ENCODE data around the gene ANKDD1A. TPM values are rescaled to one million over a fixed set of nuclear protein-coding genes. Genes with fewer than 3 reads are reported as not detected.

ANKDD1A gene
- total and polyA plus RNA-seq, 8 donors: 3.4 to 13.5 (median 10.9) TPM

DNA sequence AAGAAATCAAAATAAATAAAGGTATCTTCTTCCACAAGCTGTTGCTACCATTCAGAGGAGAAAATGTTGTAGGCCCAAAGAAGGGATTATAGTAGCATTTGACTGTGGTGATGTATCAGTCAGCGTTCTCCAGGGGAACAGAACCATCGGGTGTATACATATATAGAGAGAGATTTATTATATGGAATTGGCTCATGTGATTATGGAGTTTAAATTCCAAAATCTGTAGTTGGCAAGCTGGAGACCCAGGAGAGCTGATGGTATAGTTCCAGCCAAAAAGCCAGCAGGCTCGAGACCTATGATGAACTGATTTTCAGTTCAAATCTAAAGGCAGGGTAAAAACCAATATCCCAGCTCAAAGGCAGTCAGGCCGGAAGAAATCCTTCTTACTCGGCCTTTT is 85.4 kb downstream of the ANKDD1A start:
- no peak for DNase-seq
- no peaks in the 10 kb centered on the region for H3K27me3 ChIP-seq
- H3K4me3 ChIP-seq: no peak overlapping the region
- no peak for ATAC-seq
- H3K4me1 ChIP-seq: no peaks in the 10 kb centered on the region
- no peaks in the 10 kb centered on the region for H3K9me3 ChIP-seq
- no peak overlapping the region for H3K27ac ChIP-seq
- TF ChIP-seq, protein P1, sequence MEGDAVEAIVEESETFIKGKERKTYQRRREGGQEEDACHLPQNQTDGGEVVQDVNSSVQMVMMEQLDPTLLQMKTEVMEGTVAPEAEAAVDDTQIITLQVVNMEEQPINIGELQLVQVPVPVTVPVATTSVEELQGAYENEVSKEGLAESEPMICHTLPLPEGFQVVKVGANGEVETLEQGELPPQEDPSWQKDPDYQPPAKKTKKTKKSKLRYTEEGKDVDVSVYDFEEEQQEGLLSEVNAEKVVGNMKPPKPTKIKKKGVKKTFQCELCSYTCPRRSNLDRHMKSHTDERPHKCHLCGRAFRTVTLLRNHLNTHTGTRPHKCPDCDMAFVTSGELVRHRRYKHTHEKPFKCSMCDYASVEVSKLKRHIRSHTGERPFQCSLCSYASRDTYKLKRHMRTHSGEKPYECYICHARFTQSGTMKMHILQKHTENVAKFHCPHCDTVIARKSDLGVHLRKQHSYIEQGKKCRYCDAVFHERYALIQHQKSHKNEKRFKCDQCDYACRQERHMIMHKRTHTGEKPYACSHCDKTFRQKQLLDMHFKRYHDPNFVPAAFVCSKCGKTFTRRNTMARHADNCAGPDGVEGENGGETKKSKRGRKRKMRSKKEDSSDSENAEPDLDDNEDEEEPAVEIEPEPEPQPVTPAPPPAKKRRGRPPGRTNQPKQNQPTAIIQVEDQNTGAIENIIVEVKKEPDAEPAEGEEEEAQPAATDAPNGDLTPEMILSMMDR (IDR thresholded peaks at IDR 0.05): no peak
- intact Hi-C loops (cut with DNase I): no loop called here
- peaks cover 0 to under 1% of the 10 kb centered on the region in 2 donors for H3K36me3 ChIP-seq

DNA sequence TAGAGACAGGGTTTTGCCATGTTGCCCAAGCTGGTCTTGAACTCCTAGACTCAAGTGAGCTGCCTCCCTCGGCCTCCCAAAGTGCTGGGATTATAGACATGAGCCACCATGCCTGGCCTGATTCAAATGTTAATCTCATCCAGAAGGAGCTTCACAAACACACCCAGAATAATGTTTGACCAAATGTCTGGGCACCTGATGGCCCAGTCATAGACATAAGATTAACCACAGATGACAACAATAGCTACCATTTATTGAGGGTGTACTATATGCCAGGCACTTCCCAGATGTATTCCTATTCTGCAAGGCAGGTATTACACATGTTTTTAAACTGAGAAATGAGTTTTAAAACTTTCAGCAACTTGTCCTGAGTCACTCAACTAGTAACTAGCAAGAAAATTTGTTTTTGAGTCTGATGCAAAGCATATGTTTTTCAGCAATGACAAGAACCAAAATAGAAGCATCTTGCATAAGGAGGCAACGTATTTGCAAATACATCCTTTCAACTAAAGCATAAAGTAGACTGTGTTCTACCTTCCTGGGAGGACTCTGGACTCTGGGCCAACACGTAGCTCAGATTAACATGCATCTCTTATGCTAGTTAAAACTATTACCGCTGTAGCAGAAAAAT is 86.2 kb downstream of the ANKDD1A start:
- H3K27me3 ChIP-seq: no peaks in the 10 kb centered on the region
- H3K27ac ChIP-seq: no peak overlapping the region
- TF ChIP-seq, protein P1 (IDR thresholded peaks at IDR 0.05): no peak
- no peak overlapping the region for H3K4me3 ChIP-seq
- intact Hi-C loops (cut with DNase I): no loop called here
- DNase-seq (no peak), ATAC-seq (no peak)
- no peaks in the 10 kb centered on the region for H3K4me1 ChIP-seq
- peaks cover 0 to 8% of the 10 kb centered on the region in 2 donors for H3K36me3 ChIP-seq
- no peaks in the 10 kb centered on the region for H3K9me3 ChIP-seq

DNA sequence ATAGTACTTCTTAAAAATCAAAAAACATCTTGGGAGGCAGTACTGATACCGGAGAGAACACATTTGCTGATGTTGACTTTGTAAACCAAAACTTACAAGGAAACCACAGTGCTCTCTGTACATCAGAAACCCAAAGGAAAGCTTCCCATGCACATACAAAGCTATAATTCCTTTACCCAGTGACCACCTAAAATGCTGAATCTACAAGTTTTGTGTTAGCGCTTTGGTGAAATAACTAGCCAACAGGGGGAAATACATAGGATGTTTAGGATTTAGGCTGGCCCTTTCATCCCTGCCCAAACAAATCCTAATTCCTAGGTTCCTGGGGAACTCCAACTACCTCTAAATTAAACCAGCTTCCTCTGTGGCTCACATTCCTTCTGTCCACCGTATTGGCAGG is 93.3 kb downstream of the ANKDD1A start:
- ATAC-seq (no peak), DNase-seq (no peak)
- Histone ChIP-seq H3K36me3 (peaks cover 0 to 31% of the 10 kb centered on the region in 2 donors), H3K27me3 (no peaks in the 10 kb centered on the region), H3K27ac (no peak overlapping the region), H3K9me3 (no peaks in the 10 kb centered on the region), H3K4me3 (no peak overlapping the region), H3K4me1 (no peaks in the 10 kb centered on the region)
- TF ChIP-seq, protein P1 (IDR thresholded peaks at IDR 0.05): no peak
- intact Hi-C loops (cut with DNase I): no loop called here

DNA sequence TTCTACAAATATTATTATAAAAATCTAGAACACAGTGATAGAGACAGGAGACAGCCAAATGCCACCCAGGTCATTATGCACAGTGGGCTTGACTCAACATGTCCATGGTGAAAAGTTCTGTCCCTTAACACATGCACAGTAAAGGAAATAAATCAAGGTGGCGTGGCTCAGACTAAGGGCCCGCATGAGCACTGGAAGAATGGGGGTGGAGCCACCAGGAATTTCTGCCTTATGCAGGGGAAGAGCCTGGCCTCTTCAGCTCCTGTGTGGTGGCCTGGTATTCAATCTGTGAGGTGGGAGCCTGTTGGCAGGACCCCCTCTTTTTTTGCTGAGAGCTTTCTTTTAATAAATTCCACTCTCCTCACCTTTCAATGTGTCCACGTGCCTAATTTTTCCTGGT is 95.2 kb downstream of the ANKDD1A start:
- no peaks in the 10 kb centered on the region for H3K9me3 ChIP-seq

More for the DNA sequence above, 95.2 kb downstream of the ANKDD1A start:
- H3K36me3 ChIP-seq: peaks cover 0 to 41% of the 10 kb centered on the region in 2 donors
- DNase-seq (no peak), ATAC-seq (no peak)
- H3K4me1 ChIP-seq: no peaks in the 10 kb centered on the region
- no peak overlapping the region for H3K4me3 ChIP-seq
- H3K27me3 ChIP-seq: no peaks in the 10 kb centered on the region
- TF ChIP-seq, protein P1 (IDR thresholded peaks at IDR 0.05): no peak
- no peak overlapping the region for H3K27ac ChIP-seq
- intact Hi-C loops (cut with DNase I): no loop called here

Other genes with a start within 250 kb of the ANKDD1A start
- gene RBPMS2, start 136.3 kb upstream of the ANKDD1A start, total RNA-seq: 1 to 10 TPM; 3.7 to 4.7 TPM
- gene RBPMS2, start 136.3 kb upstream of the ANKDD1A start, polyA plus RNA-seq (ENCODE audit: insufficient read length in 6 of 6): 10 to 100 TPM in 1 of 6 donors, 1 to 10 TPM in 5; 5.2 to 12.7 (median 7.3) TPM
- gene PIF1, start 86.3 kb upstream of the ANKDD1A start, total RNA-seq: 1 to 10 TPM; 1.6 to 2.7 TPM
- 10 to 100 TPM in 5 of 6 donors, 1 to 10 TPM in 1; 8.8 to 17.7 (median 11.5) TPM for gene PIF1, start 86.3 kb upstream of the ANKDD1A start, polyA plus RNA-seq (ENCODE audit: insufficient read length in 6 of 6)
- gene PLEKHO2, start 70.0 kb upstream of the ANKDD1A start, total RNA-seq: 10 to 100 TPM; 34.5 to 91.8 TPM
- gene PLEKHO2, start 70.0 kb upstream of the ANKDD1A start, polyA plus RNA-seq (ENCODE audit: insufficient read length in 6 of 6): 10 to 100 TPM; 22.0 to 29.1 (median 25.3) TPM
- 100 to 1,000 TPM in 1 of 2 donors, 10 to 100 TPM in 1; 93.9 to 123 TPM for gene SPG21, start 78.0 kb downstream of the ANKDD1A start, total RNA-seq
- 100 to 1,000 TPM in 4 of 6 donors, 10 to 100 TPM in 2; 94.0 to 118 (median 104) TPM for gene SPG21, start 78.0 kb downstream of the ANKDD1A start, polyA plus RNA-seq (ENCODE audit: insufficient read length in 6 of 6)
- 10 to 100 TPM; 12.7 to 14.5 TPM for gene MTFMT, start 117.7 kb downstream of the ANKDD1A start, total RNA-seq
- 10 to 100 TPM; 16.6 to 21.7 (median 19.3) TPM for gene MTFMT, start 117.7 kb downstream of the ANKDD1A start, polyA plus RNA-seq (ENCODE audit: insufficient read length in 6 of 6)
- 1 to 10 TPM in 1 of 2 donors, under 1 TPM in 1; 0.39 to 2.7 TPM for gene SLC51B, start 133.5 kb downstream of the ANKDD1A start, total RNA-seq
- gene SLC51B, start 133.5 kb downstream of the ANKDD1A start, polyA plus RNA-seq (ENCODE audit: insufficient read length in 6 of 6): 10 to 100 TPM; 12.7 to 19.3 (median 14.7) TPM
- 10 to 100 TPM; 23.8 to 24.3 TPM for gene RASL12, start 156.1 kb downstream of the ANKDD1A start, total RNA-seq
- 100 to 1,000 TPM in 5 of 6 donors, 10 to 100 TPM in 1; 98.9 to 127 (median 111) TPM for gene RASL12, start 156.1 kb downstream of the ANKDD1A start, polyA plus RNA-seq (ENCODE audit: insufficient read length in 6 of 6)
- under 1 TPM in 1 of 2 donors, not detected in 1; 0.18 TPM for gene KBTBD13, start 164.8 kb downstream of the ANKDD1A start, total RNA-seq
- gene KBTBD13, start 164.8 kb downstream of the ANKDD1A start, polyA plus RNA-seq (ENCODE audit: insufficient read length in 6 of 6): 1 to 10 TPM in 2 of 6 donors, under 1 TPM in 4; 0.61 to 1.4 (median 0.79) TPM
- gene UBAP1L, start 203.3 kb downstream of the ANKDD1A start, total RNA-seq: 1 to 10 TPM; 2.7 to 3.8 TPM
- gene UBAP1L, start 203.3 kb downstream of the ANKDD1A start, polyA plus RNA-seq (ENCODE audit: insufficient read length in 6 of 6): 10 to 100 TPM in 3 of 6 donors, 1 to 10 TPM in 3; 7.6 to 12.4 (median 10.2) TPM
- 10 to 100 TPM; 15.8 to 18.8 TPM for gene PDCD7, start 221.9 kb downstream of the ANKDD1A start, total RNA-seq
- gene PDCD7, start 221.9 kb downstream of the ANKDD1A start, polyA plus RNA-seq (ENCODE audit: insufficient read length in 6 of 6): 10 to 100 TPM; 32.5 to 35.4 (median 34.7) TPM